GM10847 (cell line): ENCODE data around the gene OSM.

Source experiments
- POLR2A ChIP-seq: IDR thresholded peaks from 2 replicates; pipeline ENCODE4 v1.6.1; 2011; ENCODE audit not compliant: insufficient read length; ENCODE audit errors: extremely low read depth

The OSM gene

GRCh38 chr22:30249049-30250038, 17.3 kb downstream of the OSM start:
- no peak for TF ChIP-seq POLR2A

- no peak for TF ChIP-seq POLR2A
Observed at GRCh38 chr22:30248484-30248883, 18.2 kb downstream of the OSM start.

GRCh38 chr22:30247974-30248373, 18.7 kb downstream of the OSM start:
- no peak for TF ChIP-seq POLR2A

DNA sequence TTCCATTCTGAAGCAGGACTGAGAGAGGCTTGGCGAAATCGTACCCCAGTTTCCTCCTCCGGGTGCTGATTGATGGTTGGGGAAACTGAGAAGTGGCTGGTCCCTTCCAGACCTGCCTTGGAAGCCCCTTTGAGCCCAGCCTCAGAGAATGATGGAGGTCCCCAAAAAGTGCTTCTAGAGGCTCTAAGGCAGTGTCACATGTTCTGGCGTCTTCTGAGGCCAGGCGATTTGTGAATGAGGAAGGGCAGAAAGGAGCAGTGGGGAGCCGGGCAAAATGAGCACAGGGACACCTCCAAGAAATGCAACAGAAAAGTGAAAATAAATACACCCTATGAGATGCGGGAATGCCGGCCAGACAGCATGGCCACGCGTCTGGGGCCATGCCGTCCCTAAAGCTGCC, 19.1 kb downstream of the OSM start:
- no peak for TF ChIP-seq POLR2A

DNA sequence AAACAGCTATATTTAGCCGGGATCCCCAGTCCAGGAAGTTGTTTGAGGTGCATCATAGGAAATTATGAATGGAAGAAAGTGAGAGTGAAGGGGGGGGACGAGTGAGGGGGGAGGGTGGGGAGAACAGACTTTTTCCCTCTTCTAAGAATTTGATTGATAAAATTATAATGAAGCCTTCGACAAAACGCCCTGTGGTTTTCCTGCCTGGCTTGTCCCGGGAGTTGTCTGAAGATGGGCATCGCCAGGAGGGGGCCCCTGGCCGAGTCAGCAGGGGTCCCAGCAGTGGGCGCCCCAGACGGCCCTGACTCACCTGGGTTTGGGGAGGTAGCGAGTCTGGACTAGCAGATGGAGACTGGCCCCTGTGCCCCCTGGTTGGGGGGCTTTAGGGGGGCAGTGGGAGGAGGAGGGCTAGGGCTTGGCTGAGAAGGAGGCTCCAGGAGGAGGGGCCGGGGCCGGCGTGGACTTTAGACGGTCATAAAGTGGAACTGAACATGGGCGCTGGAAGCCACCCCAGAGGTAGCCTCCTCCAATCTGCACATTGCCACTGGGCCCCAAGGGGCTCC, 19.8 kb downstream of the OSM start:
- no peak for TF ChIP-seq POLR2A

DNA sequence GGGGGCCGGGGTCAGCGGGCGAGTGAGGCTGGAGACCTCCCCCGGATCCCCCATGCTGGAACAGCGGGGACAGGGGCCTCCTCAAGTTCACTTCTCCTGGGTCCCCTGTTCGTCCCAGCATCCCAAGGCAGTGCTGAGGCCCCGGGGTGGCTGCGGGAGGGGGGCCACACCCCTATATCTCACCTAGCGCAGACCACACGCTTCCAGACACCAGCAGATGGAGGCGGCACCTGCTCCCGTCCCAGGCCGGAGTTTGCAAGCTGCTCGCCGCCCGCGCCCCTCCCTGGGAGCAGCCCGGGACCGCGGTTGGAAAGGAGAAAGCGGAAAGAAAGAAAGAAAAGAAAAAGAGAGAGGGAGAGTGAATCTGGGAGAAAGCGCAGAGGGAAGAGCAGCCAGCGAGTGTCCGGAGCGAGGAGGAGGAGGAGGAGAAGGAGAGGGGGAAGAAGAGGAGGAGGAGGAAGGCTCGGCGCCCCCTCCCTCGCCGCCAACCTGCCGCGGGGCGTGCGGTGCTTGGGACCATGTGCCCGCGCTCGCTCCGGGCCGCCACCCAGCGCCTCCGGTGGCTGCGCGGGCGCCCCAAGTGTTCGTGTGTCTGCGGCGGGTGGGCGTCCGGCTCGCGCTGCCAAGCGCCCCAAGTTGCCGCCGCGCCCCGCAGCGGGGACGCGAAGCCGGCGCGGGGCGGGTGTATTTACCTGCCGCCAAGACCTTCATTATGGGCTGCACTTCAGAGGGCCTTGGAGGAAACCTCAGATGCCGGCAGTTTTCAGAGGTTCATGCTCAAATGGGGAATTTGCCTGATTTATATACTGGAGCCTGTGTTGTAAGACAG, 20.5 kb downstream of the OSM start, which contains the start of gene LIF:
Gene LIF (minus strand): TSS at position 775 of the 829 bp plus-strand sequence. CDS start 64 bp downstream, at position 711.
- TF ChIP-seq POLR2A = no peak

DNA sequence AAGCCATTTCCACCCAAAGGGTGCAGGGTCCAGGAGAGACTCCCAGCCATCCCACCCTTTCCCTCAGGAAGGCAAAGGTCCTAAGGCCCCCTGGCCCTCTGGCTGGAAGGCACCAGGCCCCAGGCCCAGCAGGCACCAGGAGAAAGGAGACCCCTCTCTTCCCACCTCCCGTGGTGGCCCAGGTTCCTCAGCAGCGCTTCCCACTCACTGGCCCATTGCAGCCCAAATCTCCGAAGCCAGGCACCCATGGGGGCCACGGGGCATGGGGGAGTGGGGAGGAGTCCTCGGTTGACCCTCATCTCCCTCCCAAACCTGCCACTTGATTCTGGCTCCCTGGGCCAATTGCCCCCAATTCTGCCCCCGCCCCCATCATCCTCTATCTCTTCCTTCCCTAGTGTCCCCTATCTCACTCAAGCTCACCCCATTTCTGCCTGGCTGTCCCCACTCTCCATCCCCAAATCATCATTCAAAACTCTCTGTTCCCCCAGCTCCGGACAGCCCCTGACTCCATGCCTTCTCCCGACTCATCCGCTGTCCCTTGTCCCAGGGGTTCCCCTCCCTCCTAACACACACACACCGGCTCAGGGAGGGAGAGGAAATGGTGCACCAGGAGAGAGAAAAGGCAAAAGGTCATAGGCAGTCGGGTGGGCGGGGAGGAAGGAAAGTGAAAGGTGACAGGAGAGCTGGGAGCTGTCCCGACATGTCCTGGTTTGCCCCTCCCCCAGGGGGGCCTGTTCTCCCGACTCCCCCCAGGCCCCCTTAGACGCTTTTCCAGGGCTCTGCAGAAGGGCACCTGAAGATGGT, 21.3 kb downstream of the OSM start:
- no peak for TF ChIP-seq POLR2A

GRCh38 chr22:30244641-30245040, 22.0 kb downstream of the OSM start:
- no peak for TF ChIP-seq POLR2A

GRCh38 chr22:30244066-30244465, 22.6 kb downstream of the OSM start:
- no peak for TF ChIP-seq POLR2A

DNA sequence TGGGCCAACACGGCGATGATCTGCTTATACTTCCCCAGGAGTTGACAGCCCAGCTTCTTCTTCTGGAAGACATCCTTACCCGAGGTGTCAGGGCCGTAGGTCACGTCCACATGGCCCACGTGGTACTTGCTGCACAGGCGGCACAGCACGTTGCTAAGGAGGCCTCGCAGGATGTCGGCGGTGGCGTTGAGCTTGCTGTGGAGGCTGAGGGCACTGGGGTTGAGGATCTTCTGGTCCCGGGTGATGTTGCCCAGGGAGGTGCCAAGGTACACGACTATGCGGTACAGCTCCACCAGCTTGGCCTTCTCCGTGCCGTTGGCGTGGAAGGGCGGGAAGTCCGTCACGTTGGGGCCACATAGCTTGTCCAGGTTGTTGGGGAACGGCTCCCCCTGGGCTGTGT, 23.0 kb downstream of the OSM start:
- TF ChIP-seq POLR2A = no peak

DNA sequence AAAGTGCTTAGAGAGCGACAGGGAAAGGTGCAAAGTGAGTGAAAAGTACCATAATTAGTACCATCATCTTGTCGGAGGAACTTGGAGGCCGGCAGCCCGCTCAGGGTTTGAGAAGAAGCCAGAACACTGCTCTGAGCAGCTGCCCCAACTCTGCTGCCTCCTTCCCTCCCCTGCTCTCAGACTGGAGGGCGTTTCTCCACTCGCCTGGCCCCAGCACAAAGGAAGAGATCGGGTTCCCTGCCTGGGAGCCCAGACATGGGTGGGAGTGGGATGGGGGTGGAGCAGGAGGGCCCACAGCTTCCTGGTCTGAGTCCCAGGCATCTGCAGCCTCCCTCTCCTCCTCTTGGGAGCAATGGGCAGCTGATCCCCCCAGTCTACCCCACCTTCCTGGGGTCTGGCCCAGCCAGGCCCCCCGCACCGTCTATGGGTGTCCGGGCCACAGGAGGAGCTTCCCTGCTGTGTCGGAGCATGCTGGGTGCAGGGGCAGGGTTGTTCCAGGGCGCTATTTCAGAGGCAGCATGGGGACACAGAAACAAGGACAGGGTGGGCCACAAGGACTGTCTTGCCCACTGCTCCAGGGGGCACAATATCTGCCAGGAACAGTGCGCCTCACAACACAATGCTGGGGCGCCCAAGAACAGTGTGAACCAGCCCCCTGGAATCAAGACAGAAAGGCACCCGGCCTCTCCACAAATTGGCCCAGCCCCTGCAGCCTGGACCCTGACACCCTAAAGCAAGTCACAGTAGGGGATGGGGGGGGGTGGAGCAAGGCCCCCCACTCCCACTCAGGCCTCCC, 24.9 kb downstream of the OSM start:
- no peak for TF ChIP-seq POLR2A

DNA sequence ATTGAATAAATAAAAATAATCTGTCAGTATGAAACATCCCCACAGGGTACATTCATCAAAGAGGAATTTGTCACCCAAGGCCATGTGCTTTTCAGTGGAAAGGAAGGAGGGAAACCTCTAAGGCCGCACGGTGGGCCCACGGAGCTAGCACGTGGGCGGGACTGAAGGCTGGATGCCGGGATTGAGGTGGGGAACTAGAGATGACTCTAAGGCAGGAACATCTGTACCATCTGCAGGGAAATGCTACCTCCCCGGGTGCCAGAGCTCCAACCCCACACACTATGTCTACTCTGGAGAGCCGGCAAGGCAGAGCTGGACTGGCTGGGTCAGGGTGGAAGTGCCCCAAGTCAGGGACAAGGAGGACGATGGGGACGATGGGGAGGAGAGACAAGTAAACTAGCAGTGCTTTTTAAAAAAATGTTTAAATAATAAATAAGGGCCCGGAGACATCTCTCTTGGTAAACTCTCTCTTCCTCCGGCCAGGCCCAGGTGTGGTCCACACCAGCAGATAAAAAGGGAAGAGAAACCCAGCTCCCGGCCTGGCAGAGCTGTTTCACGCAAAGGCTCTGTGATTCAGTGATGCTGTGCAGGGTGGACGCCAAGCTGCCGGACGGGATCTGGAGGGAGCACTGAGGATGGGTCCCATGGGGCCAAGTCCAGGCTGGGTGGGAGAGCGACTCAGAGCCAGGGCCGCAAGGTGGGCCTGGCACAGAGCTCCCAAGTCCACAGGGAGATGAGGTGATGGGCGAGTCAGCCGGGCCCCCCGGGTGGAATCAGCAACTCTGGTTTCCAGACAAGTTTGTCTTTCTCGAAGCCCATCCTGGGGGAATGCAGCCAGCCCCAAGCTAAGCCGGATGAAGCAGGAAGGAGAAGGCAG, 25.9 kb downstream of the OSM start:
- no peak for TF ChIP-seq POLR2A
